Effector CD4-positive, alpha-beta T cell (primary cell): ENCODE results near the gene LCE1C.

Source experiments
- DNase-seq: peaks from one replicate; pipeline ENCODE4 v3.0.0-alpha.2; 2020

LCE1C gene

GRCh38 chr1:152759453-152760173 is 46.8 kb downstream of the LCE1C start:
- no peak for DNase-seq

GRCh38 chr1:152758636-152759035 is 47.8 kb downstream of the LCE1C start:
- no peak for DNase-seq

GRCh38 chr1:152757747-152758146 is 48.7 kb downstream of the LCE1C start, which contains the start of gene KPRP:
KPRP (plus strand) TSS chr1:152758025; CDS start chr1:152759589, 1,564 bp downstream.
- no peak for DNase-seq

- DNase-seq, result no peak
Observed at GRCh38 chr1:152756872-152757271, 49.6 kb downstream of the LCE1C start.
